HG02763 (cell line): ENCODE measurements around the gene LRRN1.
"Not testable (repeated sequence)": the region's sequence is repeated elsewhere in the genome, so short reads cannot be mapped to it uniquely, and the experiment has no call there.

Experiments used
- ATAC-seq: cut with Tn5 transposase; IDR thresholded peaks from one replicate; pipeline ENCODE4 v1.9.1; 2021; ENCODE audit warnings: mild to moderate bottlenecking, moderate library complexity; ENCODE audit not compliant: unreplicated experiment

The LRRN1 gene

GRCh38 chr3:3806856-3807255 is 7.6 kb downstream of the LRRN1 start:
- no peak for ATAC-seq

GRCh38 chr3:3813013-3813412 is 13.8 kb downstream of the LRRN1 start:
- no peak for ATAC-seq

DNA sequence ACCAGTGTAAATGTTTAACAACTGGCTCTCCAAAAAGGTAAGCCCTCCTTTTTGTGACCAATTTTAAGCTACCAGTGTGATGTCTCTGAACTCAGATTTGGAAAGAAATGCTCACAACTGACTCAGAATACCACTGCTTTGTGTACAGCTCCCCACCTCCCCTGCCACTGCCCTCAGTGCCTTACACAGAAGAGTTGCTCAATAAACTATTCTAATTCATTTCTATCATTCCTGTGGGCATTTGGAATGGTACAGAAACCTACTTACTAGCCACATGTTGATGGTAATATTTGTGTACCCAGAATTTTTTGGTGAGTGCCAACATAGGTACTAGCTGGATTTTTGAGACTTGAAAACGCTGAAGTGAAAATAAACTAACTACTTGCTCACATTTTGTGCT is 16.0 kb downstream of the LRRN1 start:
- ATAC-seq, result no peak

- no peak for ATAC-seq
Observed at GRCh38 chr3:3816034-3816433, 16.8 kb downstream of the LRRN1 start.

DNA sequence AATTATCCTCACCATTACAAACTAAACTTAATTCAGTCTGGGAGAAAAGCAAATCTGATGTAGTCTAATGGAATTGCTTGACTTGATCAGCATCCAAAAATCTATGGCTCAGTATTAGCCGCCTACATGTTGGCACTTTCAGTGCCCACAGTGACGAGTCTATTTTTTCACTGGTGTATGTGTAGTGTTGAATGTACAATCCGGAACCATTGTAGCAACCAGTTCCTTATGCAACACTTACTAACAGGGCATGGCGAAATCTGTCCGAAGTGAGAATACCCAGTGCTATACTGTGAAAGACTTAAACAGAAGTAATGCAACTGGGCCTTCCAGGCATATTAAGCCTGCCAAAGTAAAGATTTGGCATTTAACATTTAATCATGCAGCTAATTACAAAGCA is 18.6 kb downstream of the LRRN1 start:
- ATAC-seq, result no peak

GRCh38 chr3:3821777-3822176 is 22.5 kb downstream of the LRRN1 start:
- ATAC-seq, result no peak

DNA sequence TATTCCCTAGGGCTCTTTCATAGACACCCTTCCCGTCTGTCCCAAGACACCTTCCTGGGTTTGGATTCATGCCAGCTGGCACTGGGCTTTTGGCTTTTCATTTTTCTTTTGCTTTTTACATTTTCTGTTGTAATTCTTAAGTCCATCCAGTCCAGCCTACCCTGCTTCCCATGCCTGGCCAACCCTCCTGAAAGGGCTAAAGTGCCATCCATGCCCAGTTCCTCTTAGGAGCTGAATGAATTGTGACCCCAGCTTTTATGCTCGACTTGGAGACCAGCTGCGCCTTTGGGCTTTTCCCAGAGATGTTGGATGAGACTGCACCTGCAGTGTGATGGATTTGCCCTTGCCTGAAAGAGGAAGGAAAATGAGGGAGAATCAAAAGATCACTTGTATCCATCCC is 25.8 kb downstream of the LRRN1 start:
- ATAC-seq, result no peak

GRCh38 chr3:3826521-3826920 is 27.3 kb downstream of the LRRN1 start:
- no peak for ATAC-seq

GRCh38 chr3:3827111-3827510 is 27.9 kb downstream of the LRRN1 start:
- no peak for ATAC-seq

GRCh38 chr3:3828417-3828816 is 29.2 kb downstream of the LRRN1 start:
- ATAC-seq, result not testable (repeated sequence)

DNA sequence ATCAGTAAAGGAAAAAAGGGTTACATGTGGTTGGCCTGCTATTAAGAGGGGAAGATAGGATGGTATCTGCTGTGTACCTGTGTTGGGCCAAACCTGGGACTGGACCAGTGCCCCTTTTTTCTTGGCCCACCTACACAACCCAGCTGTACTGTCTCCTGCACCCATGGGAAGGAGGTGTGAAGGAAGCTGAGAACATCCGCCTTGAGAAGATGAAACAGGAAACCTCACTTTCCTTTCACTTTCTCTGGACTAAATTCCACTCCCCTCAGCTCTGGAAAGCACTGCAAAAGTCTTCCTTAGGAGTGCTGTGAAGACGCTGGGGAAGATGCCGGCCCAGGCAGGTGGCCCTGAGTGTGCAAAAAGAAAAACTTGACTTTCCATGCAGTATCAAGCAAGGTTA is 37.6 kb downstream of the LRRN1 start:
- no peak for ATAC-seq

DNA sequence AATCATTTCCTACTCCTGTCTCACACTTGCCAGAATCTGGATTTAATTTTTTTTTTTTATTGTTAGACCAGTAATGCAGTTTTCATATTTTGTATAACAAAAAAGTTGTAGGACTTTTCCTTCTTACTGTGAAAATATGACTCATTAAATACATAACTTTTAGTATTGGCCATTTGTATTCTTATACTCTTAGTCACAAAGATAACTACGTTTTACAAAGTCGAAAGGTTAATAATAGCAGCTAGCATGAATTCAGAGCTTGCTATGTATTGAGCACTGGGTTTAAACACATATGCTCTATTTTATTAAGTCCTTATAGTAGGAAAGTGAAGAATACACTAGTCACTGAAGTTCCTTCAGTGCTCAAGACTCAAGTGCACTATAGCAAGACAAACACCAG is 43.1 kb downstream of the LRRN1 start:
- ATAC-seq, result no peak

DNA sequence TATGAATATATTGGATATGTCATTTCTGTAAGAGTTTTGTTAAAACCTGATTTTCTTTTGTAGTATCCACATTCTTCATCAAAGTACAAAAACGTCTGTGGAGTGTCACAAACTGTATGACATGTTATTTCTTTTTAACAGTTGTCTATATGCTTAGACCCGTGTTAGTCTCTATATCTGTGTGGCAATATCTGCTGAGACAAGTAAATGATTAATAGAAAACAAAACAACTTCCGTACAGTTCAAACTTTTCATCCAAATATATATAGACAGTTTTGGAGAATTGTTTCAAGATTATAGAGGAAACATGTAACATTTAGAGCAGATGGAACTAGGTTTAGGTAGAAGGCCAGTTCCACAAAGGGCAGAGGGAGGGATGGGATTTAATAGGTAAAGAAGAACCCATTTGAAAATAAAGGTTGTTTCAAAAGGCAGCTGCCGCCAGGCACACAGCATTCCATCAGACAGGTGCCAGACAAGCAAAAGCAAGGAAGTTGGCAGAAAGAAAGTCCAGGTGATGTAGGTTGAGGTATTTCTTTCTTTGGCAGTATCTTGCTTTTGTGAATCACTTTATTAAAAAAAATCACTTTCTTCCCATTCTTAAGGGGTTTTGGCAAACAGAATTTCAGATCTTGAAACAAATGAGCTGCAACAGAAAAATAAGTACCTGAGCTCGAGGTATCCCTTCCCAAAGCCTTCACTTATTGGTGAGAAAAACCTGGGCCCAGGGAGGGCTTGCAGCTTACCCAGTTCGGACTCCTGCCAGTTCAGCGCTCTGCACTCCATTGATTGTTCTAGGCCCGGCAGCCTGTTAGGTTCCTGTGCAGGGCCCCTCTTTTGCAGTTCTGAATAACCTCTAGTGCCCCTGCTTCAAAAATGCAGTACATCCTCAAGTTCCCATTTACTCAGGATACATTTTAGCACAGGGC is 49.0 kb downstream of the LRRN1 start:
- ATAC-seq, result no peak

DNA sequence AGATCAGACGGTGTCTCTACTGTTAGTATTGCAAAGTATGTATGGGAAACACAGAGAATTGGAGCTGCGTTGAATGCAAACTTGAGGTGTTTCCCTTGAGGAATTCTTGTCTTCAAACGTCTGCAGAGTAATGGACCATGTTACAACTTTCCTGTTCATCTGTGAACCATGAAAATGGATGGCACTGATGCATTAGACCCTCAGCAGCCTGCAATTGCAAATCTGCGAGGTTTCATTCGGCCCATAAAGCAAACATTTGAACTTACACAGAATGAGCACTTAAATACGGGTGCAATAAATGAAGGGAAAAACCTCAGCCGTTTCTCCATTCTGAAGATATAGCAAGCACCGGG is 49.7 kb downstream of the LRRN1 start:
- no peak for ATAC-seq

- ATAC-seq, result peak; percentile 85
Observed at GRCh38 chr3:3851621-3852323, 52.5 kb downstream of the LRRN1 start.

DNA sequence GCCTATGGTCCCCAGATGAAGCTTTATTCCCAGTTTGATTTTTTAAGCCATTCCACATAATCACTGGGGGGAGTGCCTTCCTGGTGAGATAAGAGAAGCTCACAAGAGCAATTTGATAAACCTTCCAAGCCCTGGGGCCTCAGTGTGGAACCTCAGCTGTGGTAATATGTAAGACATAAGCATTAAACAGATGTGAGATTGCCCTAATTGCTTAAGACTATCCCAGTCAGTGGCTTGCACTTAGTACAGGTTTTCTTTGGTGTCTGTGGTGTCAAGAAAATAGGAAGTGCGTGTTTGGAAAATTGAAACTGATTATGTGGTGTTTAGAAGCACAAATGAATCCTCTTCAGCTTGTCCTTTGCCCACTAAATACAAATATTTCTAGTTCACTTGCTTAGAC is 54.3 kb downstream of the LRRN1 start:
- ATAC-seq, result no peak

DNA sequence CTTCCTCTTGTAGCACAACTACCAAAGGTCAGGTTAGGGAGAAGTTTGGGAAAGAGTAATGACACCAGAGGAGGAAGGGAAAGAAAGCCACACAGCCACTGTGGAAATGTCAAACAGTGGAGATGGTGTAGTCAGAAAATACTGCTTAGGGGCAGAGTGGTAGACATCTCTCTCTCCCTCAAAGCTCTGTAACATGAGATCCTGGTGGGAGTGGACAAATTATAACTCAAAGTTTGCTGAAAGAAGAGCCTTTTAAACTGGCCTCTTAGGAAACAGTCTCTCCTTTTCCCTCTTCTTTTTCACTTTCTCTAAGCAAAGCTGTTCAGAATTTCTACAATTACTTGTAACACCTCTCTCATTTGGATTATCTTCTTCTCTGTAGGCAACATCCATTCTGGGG is 55.8 kb downstream of the LRRN1 start:
- no peak for ATAC-seq

DNA sequence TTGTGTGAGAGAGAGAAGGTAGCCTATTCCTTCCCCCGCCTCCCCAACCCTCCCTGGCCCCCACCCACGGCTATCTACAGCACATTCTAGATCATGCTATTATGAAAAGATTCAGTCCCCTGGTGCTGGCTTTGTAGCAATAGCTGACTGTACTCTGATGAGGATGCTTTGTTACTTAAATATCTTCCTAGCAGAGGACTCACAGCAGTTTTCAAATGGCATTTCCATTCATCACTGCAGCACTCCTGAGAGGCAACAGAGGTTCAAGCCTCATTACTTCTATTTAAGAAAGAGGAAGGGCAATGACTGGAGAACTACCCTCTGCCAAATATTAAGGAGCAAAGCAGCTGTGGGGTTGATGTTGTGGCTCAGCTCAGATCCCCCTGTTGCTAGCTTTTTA is 61.0 kb downstream of the LRRN1 start:
- ATAC-seq, result no peak

DNA sequence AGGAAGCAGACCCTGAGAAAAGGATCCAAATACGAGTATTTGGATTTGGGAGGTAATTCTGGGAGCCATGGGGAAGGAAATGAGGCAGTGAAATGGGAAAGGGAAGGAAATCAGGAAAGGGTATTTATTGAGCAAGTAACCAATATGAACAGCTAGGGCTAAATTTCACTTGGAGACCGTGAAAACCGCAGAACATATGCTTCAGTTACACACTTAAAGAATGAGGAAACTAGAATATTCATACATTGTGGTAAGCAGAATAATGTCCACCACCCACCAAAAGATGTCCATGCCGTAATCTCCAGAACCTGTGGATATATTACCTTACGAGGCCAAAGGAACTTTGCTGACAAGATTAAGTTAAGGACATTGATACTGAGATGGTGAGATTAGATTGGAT is 63.3 kb downstream of the LRRN1 start:
- no peak for ATAC-seq

DNA sequence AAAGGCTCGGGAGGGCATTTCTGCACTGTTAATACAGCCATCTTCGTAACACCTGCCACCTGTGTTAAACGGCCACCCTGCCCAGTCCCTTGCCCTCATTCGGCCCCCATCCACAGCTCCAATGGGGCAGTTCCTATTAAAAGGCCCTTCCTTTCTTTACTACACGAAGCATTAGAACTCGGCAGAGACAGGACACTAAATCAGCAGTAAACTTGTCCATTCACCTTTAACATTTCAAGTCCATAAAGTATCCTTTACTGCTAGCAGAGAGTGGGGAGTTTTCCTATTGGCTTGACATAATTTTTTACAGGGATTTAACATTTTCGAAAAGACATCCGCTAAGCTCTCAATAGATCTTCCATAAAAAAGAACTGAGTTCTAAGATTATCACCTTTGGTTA is 76.3 kb downstream of the LRRN1 start:
- no peak for ATAC-seq

DNA sequence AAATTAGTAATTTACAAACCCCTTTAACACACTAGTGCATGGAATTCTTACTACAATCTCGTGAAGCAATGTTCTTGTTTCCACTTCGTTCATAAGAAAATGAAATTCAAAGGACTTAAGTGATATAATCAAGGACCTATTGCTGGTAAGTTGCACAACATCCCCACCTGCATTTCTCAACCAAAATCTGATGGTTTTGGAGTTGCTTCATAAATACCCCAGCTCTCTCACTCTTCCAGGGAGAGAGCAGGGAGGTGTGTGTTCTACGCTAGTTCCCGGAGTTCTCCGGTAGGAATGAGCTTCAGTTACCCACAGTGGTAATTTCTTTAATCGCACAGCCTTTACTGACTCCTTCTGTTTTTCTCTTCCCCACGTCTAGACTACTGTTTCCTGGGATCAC is 81.8 kb downstream of the LRRN1 start:
- ATAC-seq, result no peak

GRCh38 chr3:3887311-3887710 is 88.1 kb downstream of the LRRN1 start:
- ATAC-seq, result not testable (repeated sequence)
